Vagina (tissue), 2 donors: ENCODE measurements around the gene MMP20. TPM values are rescaled to one million over a fixed set of nuclear protein-coding genes. Genes with fewer than 3 reads are reported as not detected.

Experiments used
- DNase-seq, 2 donors: peaks; one replicate each; pipeline ENCODE4 v3.0.0-alpha.2; 2017; ENCODE audit errors: extremely low spot score in 2 of 2
- H3K27ac ChIP-seq: fragments of 200-600 bp; sonication (generic); one replicate; pipeline ENCODE4 v1.5.1; 2019
- H3K27me3 ChIP-seq: fragments of 200-600 bp; sonication (generic); one replicate; pipeline ENCODE4 v1.5.1; 2019
- H3K36me3 ChIP-seq, 2 donors: fragments of 200-600 bp; sonication (generic); one replicate each; pipeline ENCODE4 v1.5.1; 2017 to 2019
- H3K4me1 ChIP-seq: fragments of 200-600 bp; sonication (generic); one replicate; pipeline ENCODE4 v1.5.1; 2019
- H3K4me3 ChIP-seq, 2 donors: fragments of 200-600 bp; sonication (generic); 1 replicate in 1 of 2; 2 replicates in 1 of 2; pipeline ENCODE4 v1.5.1; 2016 to 2019
- H3K9me3 ChIP-seq: fragments of 200-600 bp; sonication (generic); one replicate; pipeline ENCODE4 v1.5.1; 2019
- CTCF ChIP-seq, 3 experiments: fragments of 450-650 bp in 2 of 3; fragments of 200-600 bp in 1 of 3; sonication (generic) in 1 of 3; IDR thresholded peaks; one replicate each; pipeline ENCODE4 v1.5.1; 2017 to 2019; ENCODE audit warnings: antibody characterized with exemption in 3 of 3, mild to moderate bottlenecking in 2 of 3, moderate library complexity in 2 of 3
- POLR2A ChIP-seq, 2 donors: fragments of 450-650 bp; IDR thresholded peaks; one replicate each; pipeline ENCODE4 v1.6.1; 2017; ENCODE audit warnings: antibody characterized with exemption in 2 of 2, mild to moderate bottlenecking in 2 of 2, moderate library complexity in 2 of 2
- POLR2AphosphoS5 ChIP-seq, 2 donors: sonication (generic); formaldehyde crosslinking; IDR thresholded peaks; one replicate each; pipeline ENCODE4 v1.9.0; 2017; ENCODE audit warnings: antibody characterized with exemption in 2 of 2, mild to moderate bottlenecking in 2 of 2, low read depth in 1 of 2; ENCODE audit not compliant: insufficient read depth in 1 of 2
- intact Hi-C: fragments of 100-400 bp; cut with DNase I; formaldehyde crosslinking; loops from one replicate; pipeline ENCODE4 v1.15.1; 2023
- total RNA-seq: library from RNA; depleted of rRNA; stranded (reverse); fragments of >200 nt; gene quantifications from one replicate; pipeline ENCODE4 v1.2.3, GENCODE V29; 2016

The MMP20 gene
- total RNA-seq, 1 donor from 2014 or later, result not detected

GRCh38 chr11:102598272-102598671 is 26.9 kb downstream of the MMP20 start:
- no peak for DNase-seq
- intact Hi-C loops, result no loop called here
- H3K9me3 ChIP-seq, result no peaks in the 10 kb centered on the region
- H3K4me1 ChIP-seq, result peaks cover 7% of the 10 kb centered on the region
- H3K36me3 ChIP-seq, result no peaks in the 10 kb centered on the region
- TF ChIP-seq CTCF (IDR thresholded peaks at IDR 0.05) (no peak), POLR2A (IDR thresholded peaks at IDR 0.05) (no peak), POLR2AphosphoS5 (IDR thresholded peaks at IDR 0.05; ENCODE audit: insufficient read depth in 1 of 2, low read depth in 1 of 2) (no peak)
- H3K4me3 ChIP-seq, result no peak overlapping the region
- no peaks in the 10 kb centered on the region for H3K27me3 ChIP-seq
- H3K27ac ChIP-seq, result no peak overlapping the region

GRCh38 chr11:102596578-102596977 is 28.6 kb downstream of the MMP20 start:
- TF ChIP-seq CTCF (IDR thresholded peaks at IDR 0.05) (no peak), POLR2A (IDR thresholded peaks at IDR 0.05) (no peak), POLR2AphosphoS5 (IDR thresholded peaks at IDR 0.05; ENCODE audit: insufficient read depth in 1 of 2, low read depth in 1 of 2) (no peak)
- Histone ChIP-seq H3K27ac (no peak overlapping the region), H3K36me3 (no peaks in the 10 kb centered on the region), H3K27me3 (no peaks in the 10 kb centered on the region), H3K4me1 (peaks cover 7% of the 10 kb centered on the region), H3K9me3 (no peaks in the 10 kb centered on the region), H3K4me3 (no peak overlapping the region)
- DNase-seq, result no peak
- intact Hi-C loops, result no loop called here

GRCh38 chr11:102592634-102593581 is 32.2 kb downstream of the MMP20 start:
- intact Hi-C loops, result no loop called here
- Histone ChIP-seq H3K27me3 (no peaks in the 10 kb centered on the region), H3K4me3 (no peak overlapping the region), H3K9me3 (no peaks in the 10 kb centered on the region), H3K4me1 (no peaks in the 10 kb centered on the region), H3K36me3 (no peaks in the 10 kb centered on the region), H3K27ac (no peak overlapping the region)
- no peak for DNase-seq
- TF ChIP-seq CTCF (IDR thresholded peaks at IDR 0.05) (no peak), POLR2AphosphoS5 (IDR thresholded peaks at IDR 0.05; ENCODE audit: insufficient read depth in 1 of 2, low read depth in 1 of 2) (no peak), POLR2A (IDR thresholded peaks at IDR 0.05) (no peak)

GRCh38 chr11:102592131-102592530 is 33.0 kb downstream of the MMP20 start:
- Histone ChIP-seq H3K4me1 (no peaks in the 10 kb centered on the region), H3K9me3 (no peaks in the 10 kb centered on the region), H3K36me3 (no peaks in the 10 kb centered on the region), H3K27me3 (no peaks in the 10 kb centered on the region), H3K4me3 (no peak overlapping the region), H3K27ac (no peak overlapping the region)
- intact Hi-C loops, result no loop called here
- TF ChIP-seq CTCF (IDR thresholded peaks at IDR 0.05), result no peak
- TF ChIP-seq POLR2A (IDR thresholded peaks at IDR 0.05), result no peak
- TF ChIP-seq POLR2AphosphoS5 (IDR thresholded peaks at IDR 0.05; ENCODE audit: insufficient read depth in 1 of 2, low read depth in 1 of 2), result no peak
- DNase-seq, result no peak

- no peak for DNase-seq
- Histone ChIP-seq H3K9me3 (no peaks in the 10 kb centered on the region), H3K4me3 (no peak overlapping the region), H3K36me3 (no peaks in the 10 kb centered on the region), H3K27ac (no peak overlapping the region), H3K4me1 (no peaks in the 10 kb centered on the region), H3K27me3 (no peaks in the 10 kb centered on the region)
- no peak for TF ChIP-seq POLR2AphosphoS5 (IDR thresholded peaks at IDR 0.05; ENCODE audit: insufficient read depth in 1 of 2, low read depth in 1 of 2)
- TF ChIP-seq POLR2A (IDR thresholded peaks at IDR 0.05), result no peak
- intact Hi-C loops, result no loop called here
Measured at GRCh38 chr11:102591160-102591718, 33.9 kb downstream of the MMP20 start.
